ENCODE data around the gene CAMTA1.

GRCh38 chr1:6953216-6953615 is 168.0 kb downstream of the CAMTA1 start:
- TF ChIP-seq CTCF (IDR thresholded peaks at IDR 0.05) (no peak), EZH2phosphoT487 (IDR thresholded peaks at IDR 0.05) (no peak)

Data from neural progenitor cell (in vitro differentiated cells).